Nephron progenitor cell (in vitro differentiated cells): ENCODE data around the gene TOP3B.

ENCODE experiments used
- DNase-seq: peaks from one replicate; pipeline ENCODE4 v3.0.0; 2021
- H3K27ac Mint-ChIP-seq: 2 replicates; pipeline ENCODE4 v1.8.0; 2021; ENCODE audit warnings: mild to moderate bottlenecking, moderate library complexity, mixed read lengths
- H3K27me3 Mint-ChIP-seq: 2 replicates; pipeline ENCODE4 v1.8.0; 2021; ENCODE audit warnings: mild to moderate bottlenecking, low read depth, mixed read lengths; ENCODE audit not compliant: poor library complexity
- H3K36me3 Mint-ChIP-seq: 2 replicates; pipeline ENCODE4 v1.8.0; 2021; ENCODE audit warnings: low read depth, mixed read lengths
- H3K4me1 Mint-ChIP-seq: 2 replicates; pipeline ENCODE4 v1.8.0; 2021; ENCODE audit warnings: mixed read lengths
- H3K4me3 Mint-ChIP-seq: 2 replicates; pipeline ENCODE4 v1.8.0; 2021; ENCODE audit warnings: mild to moderate bottlenecking, moderate library complexity, mixed read lengths
- H3K9me3 Mint-ChIP-seq: 2 replicates; pipeline ENCODE4 v1.8.0; 2021; ENCODE audit warnings: mild to moderate bottlenecking, moderate library complexity, mixed read lengths
- TF ChIP-seq, protein P1 (sequence below): fragments of 200-600 bp; sonication (generic); IDR thresholded peaks from 2 replicates; pipeline ENCODE4 v1.5.0; 2021; ENCODE audit warnings: antibody characterized with exemption

The TOP3B gene

GRCh38 chr22:21936151-21936775, 46.3 kb downstream of the TOP3B start:
- Mint-ChIP-seq H3K36me3 (peaks cover 28% of the 10 kb centered on the region), H3K27ac (no peak overlapping the region), H3K4me3 (no peak overlapping the region), H3K27me3 (no peaks in the 10 kb centered on the region), H3K9me3 (no peaks in the 10 kb centered on the region), H3K4me1 (peaks cover 38% of the 10 kb centered on the region)
- no peak for DNase-seq
- TF ChIP-seq, protein P1, sequence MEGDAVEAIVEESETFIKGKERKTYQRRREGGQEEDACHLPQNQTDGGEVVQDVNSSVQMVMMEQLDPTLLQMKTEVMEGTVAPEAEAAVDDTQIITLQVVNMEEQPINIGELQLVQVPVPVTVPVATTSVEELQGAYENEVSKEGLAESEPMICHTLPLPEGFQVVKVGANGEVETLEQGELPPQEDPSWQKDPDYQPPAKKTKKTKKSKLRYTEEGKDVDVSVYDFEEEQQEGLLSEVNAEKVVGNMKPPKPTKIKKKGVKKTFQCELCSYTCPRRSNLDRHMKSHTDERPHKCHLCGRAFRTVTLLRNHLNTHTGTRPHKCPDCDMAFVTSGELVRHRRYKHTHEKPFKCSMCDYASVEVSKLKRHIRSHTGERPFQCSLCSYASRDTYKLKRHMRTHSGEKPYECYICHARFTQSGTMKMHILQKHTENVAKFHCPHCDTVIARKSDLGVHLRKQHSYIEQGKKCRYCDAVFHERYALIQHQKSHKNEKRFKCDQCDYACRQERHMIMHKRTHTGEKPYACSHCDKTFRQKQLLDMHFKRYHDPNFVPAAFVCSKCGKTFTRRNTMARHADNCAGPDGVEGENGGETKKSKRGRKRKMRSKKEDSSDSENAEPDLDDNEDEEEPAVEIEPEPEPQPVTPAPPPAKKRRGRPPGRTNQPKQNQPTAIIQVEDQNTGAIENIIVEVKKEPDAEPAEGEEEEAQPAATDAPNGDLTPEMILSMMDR, result no peak

DNA sequence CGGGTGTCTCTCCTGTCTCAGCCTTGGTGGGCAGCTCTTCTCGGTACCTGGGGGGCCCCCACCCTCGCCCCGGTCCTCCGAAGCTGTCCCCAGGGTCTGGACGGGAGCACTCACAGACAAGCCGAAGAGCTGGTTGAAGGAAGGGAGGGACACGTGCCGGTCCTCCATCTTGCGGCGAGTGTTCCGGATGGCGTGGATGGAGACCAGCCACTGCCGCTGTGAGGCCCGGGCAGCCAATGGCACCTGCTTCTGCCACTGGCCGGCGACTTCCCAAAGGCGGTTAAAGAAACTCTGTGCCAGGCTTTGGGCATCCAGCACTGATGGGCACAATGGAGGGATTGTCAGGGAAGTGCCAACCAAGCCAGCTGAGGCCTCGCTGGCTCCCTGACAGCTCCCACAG, 48.7 kb downstream of the TOP3B start:
- TF ChIP-seq, protein P1, result no peak
- Mint-ChIP-seq H3K27ac (no peak overlapping the region), H3K4me3 (no peak overlapping the region), H3K9me3 (no peaks in the 10 kb centered on the region), H3K36me3 (peaks cover 31% of the 10 kb centered on the region), H3K27me3 (peaks cover 2% of the 10 kb centered on the region), H3K4me1 (peaks cover 27% of the 10 kb centered on the region)
- DNase-seq, result no peak

DNA sequence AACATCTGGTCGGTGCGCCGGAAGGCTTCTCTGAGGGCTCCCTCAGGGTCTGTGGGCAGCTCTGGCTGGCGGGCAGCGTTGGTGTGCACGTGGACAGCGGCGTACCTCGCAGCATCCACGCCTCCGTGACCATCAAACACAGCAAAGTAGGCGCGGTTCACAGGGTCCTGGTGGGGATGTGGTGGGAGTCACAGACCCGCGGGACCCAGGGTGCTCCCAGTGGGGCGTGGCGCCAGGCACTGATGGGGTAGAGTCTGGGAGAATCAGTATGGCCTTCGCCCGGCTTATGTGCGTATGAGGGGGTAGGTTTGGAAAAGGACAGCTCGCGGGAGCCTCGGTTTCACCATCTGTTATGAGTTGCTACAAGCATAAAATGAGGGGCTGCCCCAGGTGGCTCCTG, 49.2 kb downstream of the TOP3B start:
- Mint-ChIP-seq H3K27ac (no peak overlapping the region), H3K9me3 (no peaks in the 10 kb centered on the region), H3K27me3 (peaks cover 4% of the 10 kb centered on the region), H3K4me1 (peaks cover 27% of the 10 kb centered on the region), H3K36me3 (peaks cover 31% of the 10 kb centered on the region), H3K4me3 (no peak overlapping the region)
- DNase-seq, result no peak
- TF ChIP-seq, protein P1, result no peak

DNA sequence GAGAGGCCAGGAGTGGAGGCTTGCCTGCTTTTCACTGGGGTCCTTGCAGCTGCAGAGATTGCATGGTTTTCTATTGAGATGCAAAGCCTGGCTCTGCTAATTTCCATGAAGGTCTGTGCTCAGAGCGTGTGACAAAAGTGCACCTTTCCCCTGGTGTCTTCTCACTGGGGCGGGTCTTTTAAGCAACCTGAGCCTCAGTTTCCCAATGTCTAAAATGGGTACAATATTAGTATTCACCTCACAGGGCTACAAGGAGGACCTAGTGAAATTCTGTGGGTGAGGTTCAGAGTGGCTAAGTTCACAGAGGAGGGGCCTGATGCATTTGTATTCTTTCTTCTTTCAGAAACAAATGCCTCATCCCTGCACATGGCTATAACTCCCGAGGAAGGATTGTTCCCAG, 50.2 kb downstream of the TOP3B start:
- H3K4me3 Mint-ChIP-seq, result no peak overlapping the region
- peaks cover 6% of the 10 kb centered on the region for H3K27me3 Mint-ChIP-seq
- no peak overlapping the region for H3K27ac Mint-ChIP-seq
- TF ChIP-seq, protein P1, result no peak
- DNase-seq, result no peak
- H3K9me3 Mint-ChIP-seq, result no peaks in the 10 kb centered on the region
- H3K4me1 Mint-ChIP-seq, result peaks cover 26% of the 10 kb centered on the region
- H3K36me3 Mint-ChIP-seq, result peaks cover 31% of the 10 kb centered on the region

DNA sequence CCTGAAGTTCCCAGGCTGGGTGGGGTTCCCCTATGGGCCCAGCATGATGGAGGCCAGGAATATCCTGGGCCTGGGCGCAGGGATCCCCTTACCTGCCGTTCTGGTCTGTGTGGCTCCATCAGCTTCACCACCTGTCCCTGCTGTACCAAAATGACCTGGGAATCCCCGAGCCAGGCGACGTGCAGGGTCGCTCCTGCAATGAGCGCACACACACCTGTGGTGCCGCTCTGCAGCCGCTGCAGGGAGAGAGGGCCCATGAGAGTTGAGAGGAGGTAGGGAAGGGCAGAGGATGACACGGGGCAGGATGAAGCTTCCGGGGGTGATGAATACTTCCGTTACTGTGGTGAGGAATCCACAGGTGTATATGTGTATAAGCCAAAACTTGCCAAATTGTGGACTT, 51.5 kb downstream of the TOP3B start:
- no peak overlapping the region for H3K27ac Mint-ChIP-seq
- no peak overlapping the region for H3K4me3 Mint-ChIP-seq
- TF ChIP-seq, protein P1, result no peak
- H3K9me3 Mint-ChIP-seq, result no peaks in the 10 kb centered on the region
- H3K4me1 Mint-ChIP-seq, result peaks cover 23% of the 10 kb centered on the region
- peaks cover 23% of the 10 kb centered on the region for H3K36me3 Mint-ChIP-seq
- H3K27me3 Mint-ChIP-seq, result peaks cover 9% of the 10 kb centered on the region
- no peak for DNase-seq

- no peak for DNase-seq
- Mint-ChIP-seq H3K27me3 (peaks cover 9% of the 10 kb centered on the region), H3K27ac (peak overlapping the region; percentile 52), H3K36me3 (peaks cover 20% of the 10 kb centered on the region), H3K4me3 (no peak overlapping the region), H3K4me1 (peaks cover 31% of the 10 kb centered on the region), H3K9me3 (no peaks in the 10 kb centered on the region)
- TF ChIP-seq, protein P1, result no peak
These were observed 53.3 kb downstream of the TOP3B start for GRCh38 chr22:21929253-21929652.
